HG02981 (cell line): ENCODE data around the gene SLC25A43.
"Not testable (repeated sequence)": the region's sequence is repeated elsewhere in the genome, so short reads cannot be mapped to it uniquely, and the experiment has no call there.

Source experiments
- ATAC-seq: cut with Tn5 transposase; IDR thresholded peaks from one replicate; pipeline ENCODE4 v1.9.1; 2021; ENCODE audit warnings: mild to moderate bottlenecking, moderate library complexity; ENCODE audit not compliant: unreplicated experiment

The SLC25A43 gene

DNA sequence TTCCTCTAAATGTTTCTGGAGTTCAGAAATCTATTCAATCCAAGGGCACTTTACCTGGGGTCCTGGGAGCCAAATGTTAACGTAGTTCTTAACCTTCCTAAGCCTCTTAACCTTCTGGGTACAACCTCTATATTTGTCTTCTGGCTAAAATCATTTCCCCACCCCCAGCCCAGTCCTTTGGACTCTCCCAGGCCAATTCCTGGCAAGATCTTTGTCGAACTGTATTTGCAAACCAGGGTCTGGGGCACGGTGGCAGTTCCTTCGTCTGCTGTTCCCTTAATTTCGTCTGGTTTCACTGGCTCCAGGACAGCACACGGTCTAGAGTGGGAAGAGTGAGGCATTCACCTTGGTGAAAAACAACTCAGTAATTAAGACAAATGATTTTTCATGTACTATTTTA lies 68.3 kb downstream of the SLC25A43 start:
- no peak for ATAC-seq

DNA sequence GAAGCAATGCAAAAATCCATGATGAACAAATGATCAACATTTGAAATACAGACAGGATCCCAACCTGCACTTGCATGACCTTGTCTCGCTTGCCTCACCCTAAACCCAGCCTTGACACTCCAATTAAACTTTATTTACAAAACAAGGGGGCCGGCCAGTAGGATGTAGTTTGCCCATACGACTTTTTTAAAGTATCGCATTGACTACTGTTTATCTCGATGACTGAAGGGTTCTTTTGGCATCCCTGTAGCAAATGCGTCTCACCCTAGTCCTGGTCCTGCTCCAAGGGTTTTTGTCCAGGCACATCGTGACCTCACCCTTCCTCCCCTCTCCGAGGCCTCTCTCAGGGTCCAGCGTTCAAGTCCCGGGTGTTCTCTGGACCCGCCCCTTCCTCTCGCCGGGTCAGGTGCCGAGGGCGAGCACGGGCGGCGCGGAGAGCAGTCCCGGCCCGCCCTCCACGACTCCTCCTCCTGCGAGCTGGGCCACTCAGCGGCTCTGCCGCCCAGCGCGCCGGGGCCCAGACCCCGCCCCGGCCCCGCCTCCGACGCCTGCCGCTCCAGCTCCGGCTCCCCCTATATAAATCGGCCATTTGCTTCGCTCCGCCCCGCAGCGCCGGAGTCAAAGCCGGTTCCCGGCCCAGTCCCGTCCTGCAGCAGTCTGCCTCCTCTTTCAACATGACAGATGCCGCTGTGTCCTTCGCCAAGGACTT lies 68.9 kb downstream of the SLC25A43 start, which contains the start of gene SLC25A5:
SLC25A5 (plus strand) TSS at position 603 of the 709 bp plus-strand sequence; CDS start at position 675, 72 bp downstream.
- peak; percentile 90 for ATAC-seq

DNA sequence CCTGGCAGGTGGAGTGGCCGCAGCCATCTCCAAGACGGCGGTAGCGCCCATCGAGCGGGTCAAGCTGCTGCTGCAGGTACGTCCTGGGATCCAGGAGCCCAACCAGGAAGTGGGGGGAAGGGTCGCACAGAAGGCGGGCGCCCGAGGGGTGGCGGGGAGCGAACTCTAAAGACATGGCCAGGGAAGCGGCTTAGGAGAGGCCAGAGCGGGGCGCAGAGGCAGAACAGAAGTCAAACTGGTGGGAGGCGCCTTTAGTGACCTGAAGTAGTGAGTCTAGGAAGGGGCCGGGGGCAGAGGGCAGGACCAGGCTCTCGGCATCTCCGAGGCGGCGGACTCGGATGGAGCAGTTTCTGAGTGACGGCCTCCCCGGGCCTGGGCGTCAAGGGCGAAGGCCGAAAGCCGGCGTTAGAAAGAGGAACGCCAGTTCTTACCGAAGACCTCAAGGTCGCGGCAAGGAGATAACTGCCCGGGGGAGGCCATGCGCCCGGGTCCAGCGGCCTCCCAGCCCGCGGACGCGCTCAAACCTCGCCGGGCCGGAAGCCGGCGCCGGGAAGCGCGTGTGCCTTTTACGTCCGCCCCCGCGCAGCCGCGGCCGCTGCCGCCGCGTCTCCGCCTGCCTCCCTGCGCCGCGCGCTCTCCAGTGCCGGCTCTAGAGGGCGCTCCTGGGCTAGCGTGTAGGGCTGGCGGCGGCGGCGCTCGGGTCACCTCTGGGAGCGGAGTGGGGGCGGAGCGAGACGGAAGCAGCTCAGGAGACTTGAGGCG lies 69.6 kb downstream of the SLC25A43 start:
- ATAC-seq, result peak; percentile 72

DNA sequence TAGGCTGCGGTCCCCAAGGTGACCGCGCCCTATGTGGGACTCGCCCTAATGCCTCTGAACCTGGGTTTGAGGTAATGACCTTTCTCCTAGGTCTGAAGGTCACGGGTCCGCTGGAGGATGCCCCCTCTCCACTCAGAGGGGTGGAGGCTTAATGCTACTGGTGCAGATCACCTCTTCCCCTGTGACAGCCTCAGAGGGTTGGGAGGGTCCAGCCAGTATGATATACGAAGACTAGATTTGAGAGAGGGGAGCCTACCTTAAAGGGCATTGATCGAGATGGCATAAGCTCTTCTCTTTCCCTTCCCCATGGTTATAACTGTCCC lies 70.1 kb downstream of the SLC25A43 start:
- no peak for ATAC-seq

DNA sequence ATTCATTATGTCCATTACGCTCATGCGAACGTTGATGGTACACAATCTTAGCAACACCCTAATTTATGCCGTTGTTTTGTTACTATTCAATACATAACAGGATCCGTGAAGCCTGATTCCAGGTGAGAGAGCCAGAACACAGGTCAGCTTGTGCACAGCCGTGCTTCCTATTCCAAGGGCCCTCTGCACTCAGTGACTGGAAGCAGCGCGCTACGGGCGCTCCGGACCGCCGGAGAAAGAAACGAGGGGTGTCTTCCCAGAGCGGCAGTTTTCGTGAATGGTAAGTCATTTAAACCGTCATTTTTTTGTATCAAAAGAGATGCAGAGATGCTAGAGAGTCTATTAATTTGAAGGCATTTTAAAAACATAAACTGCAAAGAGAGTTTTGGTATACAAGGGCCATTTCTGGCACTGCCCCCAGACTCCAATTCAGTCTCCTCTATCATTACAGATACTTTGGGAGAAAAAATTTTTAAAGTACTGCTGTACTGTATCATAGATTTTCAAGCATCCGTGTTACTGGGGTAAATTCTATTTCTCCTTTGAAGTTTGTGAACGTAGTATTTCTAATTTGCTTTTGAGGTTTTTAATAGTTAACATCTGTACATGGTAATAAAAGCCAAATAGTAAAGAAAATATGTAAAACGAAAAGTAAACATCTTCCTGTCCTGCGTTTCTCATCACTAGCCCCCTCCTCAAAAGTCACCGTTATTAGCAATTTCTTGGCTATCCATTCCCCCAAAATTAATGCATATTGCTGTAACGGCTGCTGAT lies 75.7 kb downstream of the SLC25A43 start:
- ATAC-seq, result no peak

DNA sequence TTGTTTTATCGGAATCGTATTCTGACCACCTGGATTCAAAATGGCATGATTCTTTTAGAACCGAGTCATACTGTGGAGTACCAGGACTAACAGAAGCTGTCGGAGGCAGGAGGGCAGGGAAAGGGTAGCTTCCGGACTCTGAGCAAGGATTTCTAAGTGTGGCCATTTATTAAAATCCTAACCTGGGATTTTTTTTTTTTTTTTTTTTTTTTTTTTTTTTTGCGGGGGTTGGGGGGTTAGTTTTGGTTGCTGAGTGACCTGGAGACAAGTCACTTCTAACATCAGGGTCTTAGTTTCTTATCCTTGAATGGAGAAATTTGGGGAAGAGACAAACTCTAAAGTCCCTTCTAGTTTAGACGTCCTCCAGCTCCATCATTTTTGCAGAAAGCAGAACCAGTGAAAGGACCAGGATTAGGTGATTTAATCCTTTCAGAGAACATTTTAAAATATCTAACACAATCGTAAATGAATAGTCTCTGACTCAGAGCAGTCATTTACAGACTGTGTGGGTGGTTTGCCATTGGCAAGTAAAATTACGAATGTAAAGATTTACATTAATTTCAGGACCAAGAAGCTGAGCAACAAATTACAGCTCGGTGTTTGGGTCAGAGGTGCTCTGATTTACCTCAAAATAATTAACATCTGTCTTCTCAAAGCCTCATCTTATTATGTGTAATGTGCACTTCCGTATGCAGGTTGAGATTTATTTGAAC lies 76.4 kb downstream of the SLC25A43 start:
- no peak for ATAC-seq

DNA sequence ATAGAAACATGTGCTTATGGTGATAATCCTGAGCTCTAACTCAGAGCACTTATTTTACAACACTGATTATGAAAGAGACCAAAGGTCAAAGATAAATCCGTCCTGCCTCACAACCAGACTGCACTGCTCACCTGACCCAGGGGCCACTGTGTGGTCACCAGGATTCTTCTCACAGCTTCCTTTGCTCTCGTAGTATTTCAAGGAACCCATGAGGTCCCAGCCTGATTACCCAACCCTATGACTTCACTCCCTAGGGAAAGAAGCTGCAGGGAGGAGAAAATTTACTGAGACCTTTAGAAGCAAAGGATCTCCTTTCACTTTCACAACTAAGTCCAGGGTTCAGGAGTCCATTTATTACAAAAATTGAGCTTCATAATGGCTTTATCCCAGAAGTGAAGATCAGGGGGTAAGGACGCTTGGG lies 78.7 kb downstream of the SLC25A43 start:
- ATAC-seq, result no peak

DNA sequence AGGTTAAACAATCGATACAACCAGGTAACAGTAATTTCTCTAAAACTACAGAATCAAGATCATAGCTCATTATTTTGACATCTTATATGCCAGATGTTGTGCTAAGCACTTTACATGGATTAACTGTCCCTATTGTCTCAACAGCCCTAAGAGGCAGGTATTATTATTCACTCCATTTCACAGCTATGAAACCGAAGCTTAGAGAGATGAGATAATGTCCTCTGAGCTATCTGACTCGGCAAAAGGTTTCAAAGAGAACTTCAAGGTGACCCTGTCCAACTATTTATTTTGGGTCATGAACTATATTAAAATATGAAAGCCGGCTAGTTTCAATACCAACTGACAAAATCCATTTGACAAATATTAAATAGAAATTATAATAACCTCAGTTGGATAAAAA lies 79.4 kb downstream of the SLC25A43 start:
- ATAC-seq, result no peak

DNA sequence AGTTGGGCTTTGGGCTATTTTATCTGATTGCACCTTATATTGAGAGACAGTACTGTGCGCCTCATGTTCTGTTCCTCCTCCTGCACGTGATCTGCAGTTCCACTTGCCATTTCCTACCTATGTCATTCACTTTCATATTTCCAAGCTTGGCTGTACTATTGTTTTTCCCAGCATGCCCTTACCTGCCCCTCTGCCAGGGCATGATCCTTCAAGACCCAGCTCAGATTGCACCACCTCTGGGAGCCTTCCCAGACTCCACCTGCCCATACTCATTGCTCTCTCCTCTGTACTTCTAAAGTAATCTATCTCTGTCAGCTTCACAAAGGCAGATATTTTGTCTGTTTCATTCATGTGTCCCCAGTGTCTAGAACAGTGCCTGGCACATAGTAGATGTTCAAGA lies 80.7 kb downstream of the SLC25A43 start:
- no peak for ATAC-seq

DNA sequence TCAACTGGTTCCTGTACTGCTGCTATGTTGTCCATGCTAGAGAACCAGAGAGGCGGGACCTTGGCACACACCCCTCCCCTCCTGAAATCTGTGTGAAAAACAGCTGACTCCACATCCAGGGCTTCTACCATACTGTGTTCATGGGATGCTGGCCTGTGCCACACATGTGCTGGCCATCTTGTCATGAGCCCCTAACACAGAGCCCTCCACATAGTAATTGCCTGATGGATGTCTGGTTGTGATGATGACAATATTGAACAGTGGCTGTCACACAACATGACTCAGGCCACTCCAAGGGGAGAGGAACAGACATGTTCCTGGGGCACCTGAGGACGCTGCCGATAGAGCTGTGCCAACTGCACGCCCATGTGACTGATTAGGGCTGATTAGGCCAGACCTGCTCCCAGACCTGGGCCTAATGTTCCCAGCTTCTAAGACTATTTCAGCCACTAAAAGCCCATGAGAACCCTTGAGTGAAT lies 82.2 kb downstream of the SLC25A43 start:
- ATAC-seq, result no peak

DNA sequence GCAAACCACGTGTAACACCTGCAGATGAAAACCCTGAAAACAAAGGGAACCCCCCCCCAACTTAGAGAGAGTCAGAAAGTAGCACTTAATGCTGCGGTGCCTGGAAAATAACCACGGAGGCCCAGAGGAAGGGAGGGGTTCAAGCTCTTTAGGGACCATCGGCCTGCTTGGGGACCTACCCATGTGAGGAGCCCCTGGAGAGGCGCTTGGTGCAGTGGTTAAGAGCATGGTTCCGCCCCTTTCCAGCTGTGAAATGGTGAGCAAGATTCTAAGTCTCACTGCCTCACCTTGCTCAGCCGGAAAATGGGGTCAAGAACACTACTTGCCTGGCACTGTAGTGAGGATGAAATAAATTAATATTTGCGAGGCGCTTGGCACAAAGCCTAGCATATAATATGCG lies 82.9 kb downstream of the SLC25A43 start:
- ATAC-seq, result no peak

DNA sequence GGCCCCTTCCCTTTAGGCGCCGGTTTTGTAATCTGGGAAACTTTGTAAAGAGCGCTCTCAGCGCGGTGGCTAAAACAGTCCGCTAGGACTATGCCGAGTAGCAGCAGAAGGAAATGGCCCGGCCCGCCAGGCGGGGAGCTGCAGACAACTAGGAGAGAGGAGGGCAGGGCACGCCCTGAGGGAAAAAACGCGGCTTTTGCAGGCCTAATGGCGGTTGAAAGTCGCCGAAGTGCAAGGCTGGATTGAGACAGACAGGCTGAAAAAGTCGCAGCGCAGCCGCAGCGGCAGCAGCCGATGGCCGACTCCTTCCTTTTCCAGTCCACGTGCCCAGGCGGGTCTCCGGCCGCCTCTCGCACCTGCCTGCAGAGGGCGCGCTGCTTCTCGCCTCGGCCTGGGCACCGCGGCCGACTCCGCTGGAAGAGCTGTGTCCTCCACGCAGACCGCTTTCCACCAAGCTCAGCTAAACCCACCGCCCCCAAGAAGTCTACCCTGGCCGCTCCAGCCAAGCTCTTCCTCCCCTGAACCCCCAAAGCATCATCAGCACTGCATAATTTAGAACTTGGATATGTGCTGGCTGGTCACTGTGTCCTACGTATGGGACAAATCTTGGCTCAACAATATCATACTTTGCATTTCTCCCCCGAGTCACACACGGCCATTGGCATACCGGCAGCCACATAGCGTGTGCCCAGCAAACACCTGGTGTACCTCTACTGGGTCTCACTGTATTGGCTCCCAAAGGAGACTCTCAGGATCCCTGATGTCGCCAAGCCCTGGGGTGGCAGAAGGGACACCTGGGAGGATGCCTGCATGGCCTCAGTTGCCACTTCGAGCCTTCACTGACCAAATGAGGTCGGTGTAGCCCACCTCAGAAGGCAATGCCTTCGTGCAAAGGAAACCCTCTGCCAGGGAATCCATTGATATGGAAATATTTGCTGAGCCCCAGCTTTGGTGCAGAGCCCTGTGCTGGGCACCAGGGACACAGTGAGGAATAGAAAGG lies 83.6 kb downstream of the SLC25A43 start:
- ATAC-seq, result peak; percentile 86

DNA sequence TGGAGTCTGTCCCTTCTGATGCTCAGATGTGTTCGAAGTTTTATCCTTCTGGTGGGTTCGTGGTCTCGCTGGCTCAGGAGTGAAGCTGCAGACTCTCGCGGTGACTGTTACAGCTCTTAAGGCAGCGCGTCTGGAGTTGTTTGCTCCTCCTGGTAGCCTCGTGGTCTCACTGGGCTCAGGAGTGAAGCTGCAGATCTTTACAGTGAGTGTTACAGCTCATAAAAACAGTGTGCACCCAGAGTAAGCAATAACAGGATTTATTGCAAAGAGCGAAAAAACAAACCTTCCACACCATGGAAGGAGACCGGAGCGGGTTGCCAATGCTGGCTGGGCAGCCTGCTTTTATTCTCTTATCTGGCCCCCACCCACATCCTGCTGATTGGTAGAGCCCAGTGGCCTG lies 87.6 kb downstream of the SLC25A43 start:
- no peak for ATAC-seq

DNA sequence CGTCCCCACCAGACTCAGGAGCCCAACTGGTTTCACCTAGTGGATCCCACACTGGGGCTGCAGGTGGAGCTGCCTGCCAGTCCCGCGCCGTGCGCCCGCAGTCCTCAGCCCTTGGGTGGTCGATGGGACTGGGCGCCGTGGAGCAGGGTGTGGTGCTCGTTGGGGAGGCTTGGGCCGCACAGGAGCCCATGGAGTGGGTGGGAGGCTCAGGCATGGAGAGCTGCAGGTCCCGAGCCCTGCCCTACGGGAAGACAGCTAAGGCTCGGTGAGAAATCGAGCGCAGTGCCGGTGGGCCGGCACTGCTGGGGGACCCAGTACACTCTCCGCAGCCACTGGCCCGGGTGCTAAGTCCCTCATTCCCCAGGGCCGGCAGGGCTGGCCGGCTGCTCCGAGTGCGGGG lies 88.6 kb downstream of the SLC25A43 start:
- not testable (repeated sequence) for ATAC-seq

DNA sequence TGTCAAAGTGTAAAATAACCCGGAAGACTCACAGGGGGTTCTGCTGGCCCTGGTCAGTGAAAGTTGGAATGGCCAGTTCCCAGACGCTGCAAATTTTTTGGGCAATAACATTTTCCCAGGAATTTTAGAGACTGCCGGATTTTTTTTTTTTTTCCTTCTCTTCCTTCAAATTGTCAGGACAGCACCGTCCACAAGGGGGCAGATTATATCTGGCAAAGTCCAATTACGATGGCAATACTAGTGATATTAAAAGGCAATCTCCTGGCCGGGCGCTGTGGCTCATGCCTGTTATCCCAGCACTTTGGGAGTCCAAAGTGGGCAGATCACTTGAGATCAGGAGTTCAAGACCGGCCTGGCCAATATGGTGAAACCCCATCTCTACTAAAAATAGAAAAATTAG lies 89.6 kb downstream of the SLC25A43 start:
- ATAC-seq, result no peak

DNA sequence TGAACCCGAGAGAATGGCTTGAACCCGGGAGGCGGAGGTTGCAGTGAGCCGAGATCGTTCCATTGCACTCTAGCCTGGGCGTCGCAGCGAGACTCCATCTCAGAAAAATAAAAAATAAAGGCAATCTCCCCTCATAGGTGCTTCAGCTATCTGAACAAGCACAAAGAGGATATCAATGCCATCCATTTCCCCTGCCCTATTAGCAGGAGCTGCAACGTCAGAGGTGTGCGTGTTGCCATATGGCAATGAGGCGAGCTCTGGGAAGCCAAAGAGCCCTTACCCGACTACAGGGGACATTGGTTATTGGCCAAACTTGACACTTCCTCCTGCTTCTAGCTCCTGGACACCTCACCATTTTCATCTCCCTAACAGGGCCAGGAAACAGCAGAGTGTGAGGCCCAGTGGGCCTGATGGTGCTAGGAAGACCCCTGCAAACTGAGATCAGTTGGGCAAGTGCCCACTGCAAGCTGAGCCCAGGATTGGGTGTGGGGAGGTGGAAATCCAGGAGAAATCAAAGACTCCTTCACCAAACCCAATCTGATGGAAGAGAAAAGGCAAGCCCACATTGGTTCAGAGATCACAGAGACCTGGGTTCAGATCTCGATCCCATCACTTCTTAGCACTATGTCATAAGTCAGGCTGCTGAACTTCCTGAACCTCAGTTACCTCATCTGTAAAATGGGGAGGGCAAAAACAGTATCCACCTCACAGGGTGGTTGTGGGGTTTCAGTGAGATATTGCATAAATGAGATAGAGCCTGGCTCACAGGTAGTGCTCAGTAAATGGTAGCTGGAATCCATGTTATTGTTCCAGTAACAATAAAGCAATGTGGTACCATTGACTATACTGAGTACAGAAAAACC lies 90.3 kb downstream of the SLC25A43 start:
- no peak for ATAC-seq

DNA sequence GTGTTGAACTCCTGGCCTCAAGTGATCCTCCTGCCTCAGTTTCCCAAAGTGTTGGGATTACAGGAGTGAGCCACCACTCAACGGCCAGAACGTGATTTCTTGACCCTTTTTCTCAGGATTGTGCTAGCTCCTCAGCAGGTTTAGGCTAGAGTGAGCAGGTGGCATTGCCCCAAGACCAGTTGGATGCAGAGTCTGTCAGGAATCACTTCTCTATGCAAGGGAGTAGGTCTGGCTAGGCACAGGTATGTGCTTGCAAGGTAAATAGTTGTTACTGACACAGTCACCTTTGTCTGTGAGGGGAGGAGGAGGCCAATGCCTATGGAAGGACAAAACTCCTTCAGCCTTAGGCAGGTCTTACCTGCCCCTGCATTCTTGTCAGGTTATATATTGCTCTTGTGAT lies 93.3 kb downstream of the SLC25A43 start:
- no peak for ATAC-seq

DNA sequence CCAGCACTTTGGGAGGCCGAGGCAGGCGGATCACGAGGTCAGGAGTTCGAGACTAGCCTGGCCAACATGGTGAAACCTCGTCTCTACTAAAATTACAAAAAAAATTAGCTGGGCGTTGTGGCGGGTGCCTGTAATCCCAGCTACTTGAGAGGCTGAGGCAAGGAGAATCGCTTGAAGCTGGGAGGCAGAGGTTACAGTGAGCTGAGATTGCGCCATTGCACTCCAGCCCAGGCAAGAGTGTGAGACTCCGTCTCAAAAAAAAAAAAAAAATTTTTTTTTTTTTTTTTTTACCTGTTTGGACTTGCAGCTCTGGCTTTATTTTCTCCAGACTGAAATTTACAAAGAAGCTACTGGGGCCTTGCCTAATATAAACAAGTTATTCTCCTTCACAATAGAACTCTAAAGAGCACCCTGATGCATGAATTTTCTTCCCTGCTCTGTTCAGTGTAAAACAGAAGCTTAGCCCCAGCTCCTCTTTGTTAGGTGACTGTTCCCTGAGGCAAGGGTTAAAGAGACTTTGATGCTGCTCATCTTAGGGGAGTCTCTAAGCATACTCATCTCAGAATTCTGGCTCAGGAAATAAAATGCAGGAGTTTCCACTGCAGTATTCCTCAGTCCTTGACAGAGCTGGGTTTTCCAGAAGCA lies 94.8 kb downstream of the SLC25A43 start:
- not testable (repeated sequence) for ATAC-seq
